Choroid plexus epithelial cell (primary cell): ENCODE data around the gene FERMT2.

Experiments
- DNase-seq: peaks from one replicate; pipeline ENCODE4 v3.0.0-alpha.2; 2010; ENCODE audit warnings: low read depth
- H3K4me3 ChIP-seq: 2 replicates; pipeline ENCODE4 v1.5.1; 2011; ENCODE audit warnings: low read depth, mild to moderate bottlenecking, control low read depth, low read length, moderate library complexity
- TF ChIP-seq, protein P1 (sequence below): conservative IDR thresholded peaks from 2 replicates; pipeline ENCODE4 v1.5.1; 2011; ENCODE audit warnings: low read depth, mild to moderate bottlenecking, control low read depth, inconsistent platforms, low read length, moderate library complexity

The FERMT2 gene

GRCh38 chr14:52919971-52920370 is 30.9 kb downstream of the FERMT2 start:
- no peak overlapping the region for H3K4me3 ChIP-seq
- DNase-seq, result peak; percentile 47
- TF ChIP-seq, protein P1, sequence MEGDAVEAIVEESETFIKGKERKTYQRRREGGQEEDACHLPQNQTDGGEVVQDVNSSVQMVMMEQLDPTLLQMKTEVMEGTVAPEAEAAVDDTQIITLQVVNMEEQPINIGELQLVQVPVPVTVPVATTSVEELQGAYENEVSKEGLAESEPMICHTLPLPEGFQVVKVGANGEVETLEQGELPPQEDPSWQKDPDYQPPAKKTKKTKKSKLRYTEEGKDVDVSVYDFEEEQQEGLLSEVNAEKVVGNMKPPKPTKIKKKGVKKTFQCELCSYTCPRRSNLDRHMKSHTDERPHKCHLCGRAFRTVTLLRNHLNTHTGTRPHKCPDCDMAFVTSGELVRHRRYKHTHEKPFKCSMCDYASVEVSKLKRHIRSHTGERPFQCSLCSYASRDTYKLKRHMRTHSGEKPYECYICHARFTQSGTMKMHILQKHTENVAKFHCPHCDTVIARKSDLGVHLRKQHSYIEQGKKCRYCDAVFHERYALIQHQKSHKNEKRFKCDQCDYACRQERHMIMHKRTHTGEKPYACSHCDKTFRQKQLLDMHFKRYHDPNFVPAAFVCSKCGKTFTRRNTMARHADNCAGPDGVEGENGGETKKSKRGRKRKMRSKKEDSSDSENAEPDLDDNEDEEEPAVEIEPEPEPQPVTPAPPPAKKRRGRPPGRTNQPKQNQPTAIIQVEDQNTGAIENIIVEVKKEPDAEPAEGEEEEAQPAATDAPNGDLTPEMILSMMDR, result no peak

GRCh38 chr14:52918486-52918885 is 32.4 kb downstream of the FERMT2 start:
- TF ChIP-seq, protein P1, result no peak
- DNase-seq, result peak; percentile 80
- no peak overlapping the region for H3K4me3 ChIP-seq

- TF ChIP-seq, protein P1, result no peak
- DNase-seq, result peak; percentile 66
- no peak overlapping the region for H3K4me3 ChIP-seq
These were observed 33.1 kb downstream of the FERMT2 start for GRCh38 chr14:52917735-52918134.

- DNase-seq, result no peak
- H3K4me3 ChIP-seq, result no peak overlapping the region
- TF ChIP-seq, protein P1, result no peak
These were observed 36.6 kb downstream of the FERMT2 start for GRCh38 chr14:52914295-52914694.

- TF ChIP-seq, protein P1, result no peak
- peak; percentile 80 for DNase-seq
- no peak overlapping the region for H3K4me3 ChIP-seq
These were observed 37.6 kb downstream of the FERMT2 start for GRCh38 chr14:52913271-52913670.

GRCh38 chr14:52911904-52912303 is 38.9 kb downstream of the FERMT2 start:
- H3K4me3 ChIP-seq, result no peak overlapping the region
- DNase-seq, result no peak
- TF ChIP-seq, protein P1, result no peak

DNA sequence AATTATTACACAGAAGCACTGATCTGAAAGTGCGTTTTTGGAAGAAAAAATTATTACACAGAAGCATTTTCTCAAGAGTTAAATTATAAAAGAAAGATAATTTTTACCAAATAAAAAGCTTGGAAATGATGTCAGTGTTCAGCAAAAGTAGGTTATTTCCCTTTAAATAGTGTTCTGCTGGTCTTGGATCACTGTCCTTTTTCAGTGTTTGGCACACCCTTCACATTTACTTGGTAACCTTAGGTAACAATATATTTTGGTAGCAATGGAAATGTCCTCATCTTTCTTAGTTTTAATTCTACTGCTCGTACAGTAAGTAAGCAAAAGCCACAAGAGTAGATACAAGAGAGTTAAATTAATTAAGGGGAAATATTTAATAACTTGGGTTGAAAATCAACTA is 40.3 kb downstream of the FERMT2 start:
- TF ChIP-seq, protein P1, result no peak
- DNase-seq, result peak; percentile 34
- no peak overlapping the region for H3K4me3 ChIP-seq
